ENCODE data around the gene FOXO3.
"Not testable (repeated sequence)": the region's sequence is repeated elsewhere in the genome, so short reads cannot be mapped to it uniquely, and the experiment has no call there.

Gene FOXO3

DNA sequence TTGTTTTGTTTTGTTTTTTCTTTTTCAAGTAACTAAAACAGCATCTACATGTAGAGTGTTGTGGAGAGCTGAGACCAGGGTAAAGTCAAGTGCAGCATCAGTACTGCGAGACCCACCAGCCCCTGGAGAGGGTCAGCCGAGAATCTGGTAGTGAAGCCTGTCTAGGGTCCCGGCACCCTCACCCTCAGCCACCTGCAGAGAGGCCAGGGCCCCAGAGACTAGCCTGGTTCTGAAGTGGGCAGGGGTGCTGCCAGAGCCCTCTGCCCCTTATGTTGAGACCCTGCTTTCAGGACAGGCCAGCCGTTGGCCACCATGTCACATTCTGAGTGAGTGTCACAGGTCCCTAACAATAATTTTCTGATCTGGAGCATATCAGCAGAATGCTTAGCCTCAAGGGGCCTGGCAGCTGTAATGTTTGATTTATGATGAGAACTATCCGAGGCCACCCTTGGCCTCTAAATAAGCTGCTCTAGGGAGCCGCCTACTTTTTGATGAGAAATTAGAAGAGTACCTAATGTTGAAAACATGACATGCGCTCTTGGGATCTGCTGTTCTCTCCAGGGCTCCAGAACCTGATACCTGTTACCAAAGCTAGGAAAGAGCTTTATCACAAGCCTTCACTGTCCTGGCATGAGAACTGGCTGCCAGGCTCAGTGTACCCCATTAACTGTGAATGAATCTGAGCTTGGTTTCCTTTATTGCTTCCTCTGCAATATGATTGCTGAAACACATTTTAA, 121.8 kb downstream of the FOXO3 start:
- DNase-seq (ENCODE audit: low read depth in 2 of 2): not testable (repeated sequence)

- not testable (repeated sequence) for DNase-seq (ENCODE audit: low read depth in 2 of 2)
Observed at GRCh38 chr6:108683976-108684375, 123.3 kb downstream of the FOXO3 start.

DNA sequence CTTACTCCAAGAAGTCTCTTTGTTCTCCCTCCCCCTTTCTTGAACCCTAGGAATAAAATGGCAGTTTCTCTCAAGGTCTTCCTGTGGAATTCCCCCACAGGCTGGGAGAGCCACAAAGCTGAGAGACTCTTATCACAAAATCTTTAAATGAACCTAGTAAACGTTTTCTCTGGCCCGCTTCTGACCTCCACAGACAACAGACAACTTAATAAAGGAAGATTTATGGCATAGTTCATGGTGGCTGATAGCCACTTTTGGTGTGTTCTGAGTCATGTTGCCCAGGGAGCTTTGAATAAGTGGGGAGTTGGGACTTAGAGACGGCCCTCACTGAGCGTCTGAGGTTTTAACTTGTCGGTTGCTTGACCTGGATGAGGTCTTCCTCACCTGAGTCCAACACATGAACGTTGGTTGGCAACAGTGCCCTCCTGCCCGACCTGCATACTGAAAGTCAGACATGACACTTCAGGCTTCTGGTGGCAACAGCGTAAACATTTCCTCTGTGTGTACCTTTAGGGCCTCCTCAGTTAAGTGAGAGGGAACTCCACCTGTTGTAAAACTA, 124.1 kb downstream of the FOXO3 start:
- DNase-seq (ENCODE audit: low read depth in 2 of 2): no peak

- no peak for DNase-seq (ENCODE audit: low read depth in 2 of 2)
Observed at GRCh38 chr6:108685970-108686369, 125.3 kb downstream of the FOXO3 start.

DNA sequence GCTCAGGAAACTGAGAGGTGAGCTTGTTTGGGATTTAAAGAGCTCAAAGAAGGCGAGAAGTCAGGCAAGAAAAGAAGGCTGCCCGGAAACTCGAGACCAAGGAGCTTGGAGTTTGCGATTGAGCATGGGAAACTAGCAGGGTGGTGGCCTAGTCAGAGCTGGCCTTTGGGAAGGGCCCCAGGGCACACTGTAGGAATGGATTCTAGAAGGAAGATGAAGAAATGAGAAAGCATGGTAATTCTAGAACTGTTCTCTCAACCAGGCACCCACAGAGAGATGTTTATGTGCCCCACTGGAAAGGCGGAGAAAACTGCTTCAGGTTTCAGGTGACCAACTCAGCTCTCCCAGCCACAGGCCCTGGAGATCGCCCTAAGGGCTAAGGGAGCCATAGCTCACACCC, 126.2 kb downstream of the FOXO3 start:
- no peak for DNase-seq (ENCODE audit: low read depth in 2 of 2)

- no peak for DNase-seq (ENCODE audit: low read depth in 2 of 2)
Observed at GRCh38 chr6:108687921-108688320, 127.2 kb downstream of the FOXO3 start.

DNA sequence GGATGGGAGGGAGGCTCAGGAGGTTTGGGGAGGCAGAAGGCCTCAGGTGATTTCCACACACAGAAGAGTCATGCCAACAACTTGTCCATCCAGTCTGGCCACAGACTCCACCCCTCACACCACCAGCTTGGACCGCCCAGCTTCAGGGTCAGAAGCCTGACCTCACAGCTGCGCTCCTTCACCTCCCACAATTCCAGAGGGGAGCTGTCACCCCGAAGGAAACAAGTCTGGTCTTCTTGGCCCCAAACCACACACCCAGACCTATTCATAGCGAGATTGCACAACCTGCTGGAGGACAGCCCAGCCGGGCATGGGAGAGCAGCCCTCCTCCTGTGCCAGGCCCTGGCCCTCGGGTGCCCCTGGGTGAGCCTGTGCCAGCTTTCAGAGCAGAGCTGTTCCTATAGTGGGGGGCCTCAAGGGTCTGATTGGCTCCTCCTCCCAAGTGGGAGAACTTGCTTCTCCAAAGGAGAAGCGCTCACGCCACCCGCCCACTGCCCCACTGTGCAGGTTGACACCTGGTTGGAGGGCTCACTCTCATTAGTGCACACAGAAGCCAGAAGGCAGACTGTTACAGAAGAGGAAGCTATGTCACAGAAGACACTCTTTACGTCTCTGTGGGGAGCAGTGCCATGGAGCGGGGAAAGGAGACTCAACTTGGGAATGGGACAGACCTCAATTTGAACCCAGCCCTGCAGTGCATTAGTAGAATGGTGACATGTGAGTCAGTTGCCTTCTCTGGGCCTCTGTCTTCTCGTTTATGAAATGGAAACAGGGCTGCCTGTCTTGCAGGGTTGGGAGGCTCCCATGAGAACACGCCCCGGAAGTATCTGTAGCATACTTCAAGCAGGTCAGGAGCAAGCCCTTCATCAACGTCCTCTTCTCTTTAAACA, 128.8 kb downstream of the FOXO3 start:
- no peak for DNase-seq (ENCODE audit: low read depth in 2 of 2)

GRCh38 chr6:108690326-108691049, 129.8 kb downstream of the FOXO3 start:
- DNase-seq (ENCODE audit: low read depth in 2 of 2): no peak

DNA sequence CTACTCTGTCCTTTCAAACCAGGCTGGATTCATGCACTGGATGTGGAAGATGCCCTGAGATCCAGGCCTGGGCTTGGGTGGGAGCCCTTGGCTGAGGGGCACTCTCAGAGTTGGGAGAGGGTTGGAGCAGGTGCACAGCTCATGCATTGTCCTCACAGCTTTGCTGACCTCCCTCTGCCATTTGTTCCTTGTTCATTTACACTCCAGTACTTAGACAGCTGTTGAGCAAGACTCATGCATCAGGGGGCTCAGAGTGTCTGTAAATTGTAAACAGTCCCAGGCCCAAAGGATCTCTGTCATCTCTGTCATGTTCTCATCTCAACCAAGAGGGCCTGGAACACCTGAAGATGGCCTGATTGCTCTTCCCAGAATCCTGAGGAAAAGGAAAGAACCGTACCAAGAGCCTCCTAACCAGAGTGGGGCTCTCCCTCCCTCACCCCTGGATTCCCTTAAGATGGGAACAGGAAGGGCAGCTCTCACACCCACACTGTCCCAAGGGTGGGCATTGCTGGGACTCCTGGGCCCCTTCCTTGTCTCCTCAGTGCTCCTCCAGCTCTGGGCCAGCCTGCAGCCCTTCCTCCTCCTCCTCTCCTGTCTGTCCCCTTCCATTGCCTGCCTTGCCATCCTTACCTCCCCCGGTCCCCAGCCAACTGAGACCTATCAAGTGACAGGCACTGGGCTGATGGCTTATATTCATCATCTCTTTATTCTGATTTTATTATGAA, 132.9 kb downstream of the FOXO3 start:
- DNase-seq (ENCODE audit: low read depth in 2 of 2): no peak

DNA sequence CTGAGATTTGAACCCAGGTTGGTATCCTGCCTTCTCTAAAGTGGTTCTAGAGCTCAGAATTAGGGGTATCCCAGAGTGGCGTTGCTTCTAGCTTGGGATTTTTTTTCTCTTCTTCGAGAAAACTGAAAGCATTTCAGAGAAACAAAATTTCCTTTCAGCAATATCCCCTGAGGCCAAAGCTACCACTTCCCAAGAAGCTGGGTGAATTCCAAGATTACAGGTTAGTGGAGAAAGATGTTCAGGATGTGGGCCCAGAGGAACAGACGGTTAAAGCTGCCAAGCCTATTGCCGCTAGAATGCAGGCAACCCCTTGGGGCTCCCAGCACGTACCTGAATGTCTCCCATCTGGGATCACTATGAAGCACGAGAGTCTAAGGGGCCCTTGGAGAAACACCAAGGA, 134.1 kb downstream of the FOXO3 start:
- DNase-seq (ENCODE audit: low read depth in 2 of 2): no peak

- no peak for DNase-seq (ENCODE audit: low read depth in 2 of 2)
Observed at GRCh38 chr6:108697561-108698161, 136.9 kb downstream of the FOXO3 start.

- DNase-seq (ENCODE audit: low read depth in 2 of 2): no peak
Observed at GRCh38 chr6:108698593-108699289, 138.0 kb downstream of the FOXO3 start.

- DNase-seq (ENCODE audit: low read depth in 2 of 2): no peak
Observed at GRCh38 chr6:108699290-108700041, 138.7 kb downstream of the FOXO3 start.

DNA sequence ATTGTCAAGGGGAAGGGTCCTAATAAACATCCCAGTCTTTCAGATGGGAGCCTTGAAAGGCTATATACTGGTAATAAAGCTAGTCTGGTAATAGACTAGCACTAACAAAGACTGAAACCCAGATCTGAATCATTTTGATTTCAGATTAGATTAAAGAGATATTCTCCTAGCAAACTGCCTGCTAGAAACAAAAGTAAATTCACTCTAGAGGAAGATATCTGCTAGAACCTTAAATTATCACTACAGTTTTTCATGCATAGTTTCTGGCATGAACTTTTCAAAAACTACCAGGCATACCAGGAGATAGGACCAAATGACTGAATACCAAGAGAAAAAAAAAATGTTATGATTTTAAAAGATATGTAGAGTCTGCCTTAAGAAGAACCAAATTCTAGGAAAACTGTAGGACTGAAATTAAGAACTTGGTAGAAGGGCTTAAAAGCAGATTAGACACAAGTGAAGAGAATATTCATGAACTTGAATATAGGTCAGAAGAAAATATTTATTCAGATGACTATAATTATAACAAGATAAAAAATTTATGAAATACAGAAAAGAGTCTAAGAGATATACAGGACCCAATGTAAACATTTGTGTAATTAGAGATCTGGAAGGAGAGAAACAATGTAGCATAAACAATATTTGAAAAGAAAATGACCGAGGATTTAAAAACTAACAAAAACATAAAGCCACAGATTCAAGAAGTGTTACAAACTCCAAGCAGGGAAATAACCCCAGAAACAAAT, 141.6 kb downstream of the FOXO3 start:
- no peak for DNase-seq (ENCODE audit: low read depth in 2 of 2)

DNA sequence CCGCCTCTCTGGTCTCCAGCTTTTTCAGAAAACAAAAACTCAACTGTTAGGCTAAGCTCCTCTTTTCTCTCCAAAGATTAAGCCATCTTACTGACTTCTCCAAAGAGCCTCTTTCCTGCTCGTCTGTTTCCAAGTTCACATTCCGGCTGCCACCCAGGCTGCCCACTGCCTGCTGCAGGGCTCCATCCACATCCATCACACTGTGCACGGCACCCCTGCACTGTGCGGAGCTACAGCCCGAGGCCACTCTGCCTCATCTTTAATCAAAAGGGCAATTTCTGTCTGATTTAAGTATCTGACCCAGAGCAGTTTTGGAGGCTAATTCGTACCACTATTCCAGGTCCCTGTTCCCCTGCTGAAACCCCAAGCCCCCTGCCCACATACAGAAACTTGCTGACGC, 145.9 kb downstream of the FOXO3 start:
- no peak for DNase-seq (ENCODE audit: low read depth in 2 of 2)

- no peak for DNase-seq (ENCODE audit: low read depth in 2 of 2)
Observed at GRCh38 chr6:108707328-108707976, 146.7 kb downstream of the FOXO3 start.

DNA sequence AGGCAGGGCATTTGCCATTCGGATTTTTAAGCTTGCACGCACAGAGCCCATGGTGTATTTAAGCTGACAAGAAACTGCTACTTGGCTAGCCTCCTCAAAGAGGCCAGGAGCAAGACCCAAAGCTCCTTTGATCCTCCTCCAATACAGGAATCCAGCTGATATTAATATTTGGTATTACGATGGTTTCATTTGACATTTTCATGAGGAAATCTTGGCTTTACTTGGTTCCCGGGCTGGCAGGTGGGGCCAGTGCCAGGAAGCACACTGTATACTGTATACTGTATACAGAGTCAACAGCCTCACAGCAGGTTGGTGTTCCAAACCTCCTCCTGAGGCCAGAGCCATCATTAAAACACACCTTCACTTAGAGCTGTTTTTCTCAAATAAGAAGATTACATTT, 149.3 kb downstream of the FOXO3 start:
- DNase-seq (ENCODE audit: low read depth in 2 of 2): no peak

- DNase-seq (ENCODE audit: low read depth in 2 of 2): no peak
Observed at GRCh38 chr6:108710551-108710950, 149.8 kb downstream of the FOXO3 start.

Measured in stimulated activated CD8-positive, alpha-beta memory T cell treated with anti-CD3 and anti-CD28 coated beads, Interleukin-15, amount 100 ng/mL, for 4 hours (primary cell).